HEK293 (cell line): ENCODE data around the gene PPM1L.

Experiments
- GLI4 ChIP-seq: fragments of 450-650 bp; formaldehyde crosslinking; IDR thresholded peaks from 2 replicates; pipeline ENCODE4 v1.5.1; 2016; ENCODE audit warnings: missing biosample characterization, missing genetic modification characterization
- GLIS2 ChIP-seq: fragments of 450-650 bp; formaldehyde crosslinking; IDR thresholded peaks from 2 replicates; pipeline ENCODE4 v1.5.1; 2016; ENCODE audit warnings: missing biosample characterization, missing genetic modification characterization
- KLF1 ChIP-seq: fragments of 450-650 bp; formaldehyde crosslinking; IDR thresholded peaks from 2 replicates; pipeline ENCODE4 v1.5.1; 2016; ENCODE audit warnings: missing biosample characterization, missing genetic modification characterization
- KLF8 ChIP-seq: fragments of 450-650 bp; formaldehyde crosslinking; IDR thresholded peaks from 2 replicates; pipeline ENCODE4 v1.5.1; 2016; ENCODE audit warnings: missing biosample characterization, missing genetic modification characterization
- SALL2 ChIP-seq: fragments of 450-650 bp; formaldehyde crosslinking; IDR thresholded peaks from 2 replicates; pipeline ENCODE4 v1.5.0; 2017; ENCODE audit warnings: missing biosample characterization, mild to moderate bottlenecking, missing genetic modification characterization, borderline replicate concordance
- YY2 ChIP-seq: fragments of 450-650 bp; formaldehyde crosslinking; IDR thresholded peaks from 2 replicates; pipeline ENCODE4 v1.5.1; 2016; ENCODE audit warnings: missing biosample characterization, missing genetic modification characterization
- ZBTB1 ChIP-seq: fragments of 450-650 bp; formaldehyde crosslinking; IDR thresholded peaks from 2 replicates; pipeline ENCODE4 v1.5.1; 2016; ENCODE audit warnings: missing biosample characterization, missing genetic modification characterization
- ZFP41 ChIP-seq: fragments of 450-650 bp; formaldehyde crosslinking; IDR thresholded peaks from 2 replicates; pipeline ENCODE4 v1.5.1; 2016; ENCODE audit warnings: missing biosample characterization, missing genetic modification characterization, borderline replicate concordance
- ZFP69B ChIP-seq: fragments of 450-650 bp; formaldehyde crosslinking; IDR thresholded peaks from 2 replicates; pipeline ENCODE4 v1.5.1; 2016; ENCODE audit warnings: missing biosample characterization, missing genetic modification characterization
- ZNF157 ChIP-seq: fragments of 450-650 bp; formaldehyde crosslinking; IDR thresholded peaks from 2 replicates; pipeline ENCODE4 v1.5.1; 2016; ENCODE audit warnings: missing biosample characterization, missing genetic modification characterization
- ZNF169 ChIP-seq: fragments of 450-650 bp; formaldehyde crosslinking; IDR thresholded peaks from 2 replicates; pipeline ENCODE4 v1.5.1; 2016; ENCODE audit warnings: missing biosample characterization, missing genetic modification characterization
- ZNF175 ChIP-seq: fragments of 450-650 bp; formaldehyde crosslinking; IDR thresholded peaks from 2 replicates; pipeline ENCODE4 v1.5.1; 2016; ENCODE audit warnings: missing biosample characterization, missing genetic modification characterization
- ZNF24 ChIP-seq: fragments of 450-650 bp; formaldehyde crosslinking; IDR thresholded peaks from 2 replicates; pipeline ENCODE4 v1.5.1; 2016; ENCODE audit warnings: missing biosample characterization, missing genetic modification characterization
- ZNF266 ChIP-seq: fragments of 450-650 bp; formaldehyde crosslinking; IDR thresholded peaks from 2 replicates; pipeline ENCODE4 v1.5.1; 2016; ENCODE audit warnings: missing biosample characterization, missing genetic modification characterization, low read depth
- ZNF302 ChIP-seq: fragments of 450-650 bp; formaldehyde crosslinking; IDR thresholded peaks from 2 replicates; pipeline ENCODE4 v1.5.1; 2016; ENCODE audit warnings: missing biosample characterization, missing genetic modification characterization, low read depth
- ZNF324 ChIP-seq: fragments of 450-650 bp; formaldehyde crosslinking; IDR thresholded peaks from 2 replicates; pipeline ENCODE4 v1.5.1; 2016; ENCODE audit warnings: missing biosample characterization, missing genetic modification characterization
- ZNF350 ChIP-seq: fragments of 450-650 bp; formaldehyde crosslinking; IDR thresholded peaks from 2 replicates; pipeline ENCODE4 v1.5.0; 2017; ENCODE audit warnings: missing biosample characterization, mild to moderate bottlenecking, missing genetic modification characterization
- ZNF366 ChIP-seq: fragments of 450-650 bp; formaldehyde crosslinking; conservative IDR thresholded peaks from 2 replicates; pipeline ENCODE4 v1.5.1; 2016; ENCODE audit warnings: missing biosample characterization, missing genetic modification characterization
- ZNF391 ChIP-seq: fragments of 450-650 bp; formaldehyde crosslinking; IDR thresholded peaks from 2 replicates; pipeline ENCODE4 v1.5.1; 2016; ENCODE audit warnings: low read depth, missing biosample characterization, missing genetic modification characterization, borderline replicate concordance
- ZNF416 ChIP-seq: fragments of 450-650 bp; formaldehyde crosslinking; IDR thresholded peaks from 2 replicates; pipeline ENCODE4 v1.5.1; 2016; ENCODE audit warnings: missing biosample characterization, missing genetic modification characterization
- ZNF426 ChIP-seq: fragments of 450-650 bp; formaldehyde crosslinking; IDR thresholded peaks from 2 replicates; pipeline ENCODE4 v1.5.1; 2017; ENCODE audit warnings: missing biosample characterization, missing genetic modification characterization, mild to moderate bottlenecking, inconsistent platforms, moderate library complexity
- ZNF433 ChIP-seq: fragments of 450-650 bp; formaldehyde crosslinking; IDR thresholded peaks from 2 replicates; pipeline ENCODE4 v1.5.1; 2016; ENCODE audit warnings: missing biosample characterization, missing genetic modification characterization, low read depth
- ZNF501 ChIP-seq: fragments of 450-650 bp; formaldehyde crosslinking; IDR thresholded peaks from 2 replicates; pipeline ENCODE4 v1.5.1; 2016; ENCODE audit warnings: missing biosample characterization, missing genetic modification characterization
- ZNF518A ChIP-seq: fragments of 450-650 bp; formaldehyde crosslinking; conservative IDR thresholded peaks from 2 replicates; pipeline ENCODE4 v1.5.1; 2016; ENCODE audit warnings: low read depth, missing biosample characterization, missing genetic modification characterization
- ZNF571 ChIP-seq: fragments of 450-650 bp; formaldehyde crosslinking; IDR thresholded peaks from 2 replicates; pipeline ENCODE4 v1.5.0; 2017; ENCODE audit warnings: missing biosample characterization, missing genetic modification characterization
- ZNF623 ChIP-seq: fragments of 450-650 bp; formaldehyde crosslinking; IDR thresholded peaks from 2 replicates; pipeline ENCODE4 v1.5.1; 2016; ENCODE audit warnings: missing biosample characterization, missing genetic modification characterization
- ZNF654 ChIP-seq: fragments of 450-650 bp; formaldehyde crosslinking; IDR thresholded peaks from 2 replicates; pipeline ENCODE4 v1.5.1; 2016; ENCODE audit warnings: low read depth, missing biosample characterization, missing genetic modification characterization
- ZNF664 ChIP-seq: fragments of 450-650 bp; formaldehyde crosslinking; IDR thresholded peaks from 2 replicates; pipeline ENCODE4 v1.5.1; 2016; ENCODE audit warnings: missing biosample characterization, missing genetic modification characterization
- ZNF670 ChIP-seq: fragments of 450-650 bp; formaldehyde crosslinking; IDR thresholded peaks from 2 replicates; pipeline ENCODE4 v1.5.1; 2016; ENCODE audit warnings: missing biosample characterization, missing genetic modification characterization, low read depth
- ZNF768 ChIP-seq: fragments of 450-650 bp; formaldehyde crosslinking; IDR thresholded peaks from 2 replicates; pipeline ENCODE4 v1.5.1; 2018; ENCODE audit warnings: missing biosample characterization, mild to moderate bottlenecking, missing genetic modification characterization
- ZNF791 ChIP-seq: fragments of 450-650 bp; formaldehyde crosslinking; IDR thresholded peaks from 2 replicates; pipeline ENCODE4 v1.5.1; 2016; ENCODE audit warnings: missing biosample characterization, missing genetic modification characterization
- ZSCAN4 ChIP-seq: fragments of 450-650 bp; formaldehyde crosslinking; IDR thresholded peaks from 2 replicates; pipeline ENCODE4 v1.5.1; 2017; ENCODE audit warnings: missing biosample characterization, missing genetic modification characterization
- TF ChIP-seq, protein P1 (sequence below): fragments of 450-650 bp; formaldehyde crosslinking; IDR thresholded peaks from 2 replicates; pipeline ENCODE4 v1.5.1; 2016; ENCODE audit warnings: missing biosample characterization, missing genetic modification characterization, low read depth
- TF ChIP-seq, protein P2 (sequence below): fragments of 450-650 bp; formaldehyde crosslinking; optimal IDR thresholded peaks from 2 replicates; pipeline ENCODE3; 2016; ENCODE audit warnings: missing biosample characterization, mild to moderate bottlenecking, missing genetic modification characterization

Gene PPM1L

DNA sequence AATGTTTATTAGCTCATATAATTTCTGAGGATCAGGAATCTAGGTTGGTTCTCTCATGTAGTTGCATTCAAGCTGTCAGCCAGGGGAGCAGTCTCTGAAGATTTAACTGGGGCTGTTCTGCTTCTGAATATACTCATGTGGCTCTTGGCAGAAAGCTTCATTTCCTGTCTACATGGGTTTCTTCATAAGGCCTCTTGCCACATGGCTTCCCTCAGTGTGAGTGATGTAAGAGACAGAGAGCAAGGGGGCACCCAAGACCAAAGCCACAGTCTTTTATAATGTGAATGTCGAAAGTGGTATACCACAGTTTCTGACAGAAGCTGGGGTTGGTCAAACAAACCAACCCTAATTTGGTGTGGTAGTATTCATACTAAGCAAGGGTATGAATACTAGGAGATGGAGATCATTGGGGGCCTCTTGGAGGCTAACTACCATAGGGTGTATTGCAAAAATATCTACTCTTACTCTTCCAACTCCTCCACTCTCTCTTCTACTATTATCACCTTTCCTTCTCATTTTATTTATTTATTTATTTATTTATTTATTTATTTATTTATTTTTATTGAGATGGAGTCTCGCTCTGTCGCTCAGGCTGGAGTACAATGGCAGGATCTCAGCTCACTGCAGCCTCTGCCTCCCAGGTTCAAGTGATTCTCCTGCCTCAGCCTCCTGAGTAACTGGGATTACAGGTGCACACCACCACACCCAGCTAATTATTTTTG is 225.3 kb downstream of the PPM1L start (continued):
- TF ChIP-seq ZNF791 (tag by site-specific recombination) (no peak), YY2 (no peak), ZNF366 (tag by site-specific recombination) (no peak), ZNF501 (tag by site-specific recombination) (0 out of 2 replicates have a peak, but pooled peaks have one; percentile 49), ZNF391 (tag by site-specific recombination) (no peak), ZNF350 (tag by site-specific recombination) (no peak), ZNF426 (tag by site-specific recombination) (peak; percentile 71), ZNF571 (tag by site-specific recombination) (no peak), ZFP69B (no peak), GLIS2 (tag by site-specific recombination) (no peak), ZNF433 (tag by site-specific recombination) (peak; percentile 67; the same call in 1 of the 2 replicates), SALL2 (tag by site-specific recombination) (no peak), ZNF768 (tag by site-specific recombination) (no peak), ZNF169 (no peak), ZNF654 (tag by site-specific recombination) (peak; percentile 19; the same call in 1 of the 2 replicates), ZSCAN4 (tag by site-specific recombination) (no peak), ZNF664 (tag by site-specific recombination) (0 out of 2 replicates have a peak, but pooled peaks have one; percentile 11), ZNF670 (tag by site-specific recombination) (no peak), ZNF623 (peak; percentile 54), ZNF302 (tag by site-specific recombination) (no peak), ZNF175 (no peak), ZNF416 (tag by site-specific recombination) (no peak), ZNF24 (no peak), ZBTB1 (tag by site-specific recombination) (no peak), KLF8 (tag by site-specific recombination) (no peak), ZFP41 (tag by site-specific recombination) (no peak), ZNF518A (peak; percentile 81), ZNF157 (tag by site-specific recombination) (no peak), GLI4 (tag by site-specific recombination) (no peak), ZNF324 (tag by site-specific recombination) (no peak), KLF1 (no peak), ZNF266 (tag by site-specific recombination) (0 out of 2 replicates have a peak, but pooled peaks have one; percentile 46)
- TF ChIP-seq, protein P1, sequence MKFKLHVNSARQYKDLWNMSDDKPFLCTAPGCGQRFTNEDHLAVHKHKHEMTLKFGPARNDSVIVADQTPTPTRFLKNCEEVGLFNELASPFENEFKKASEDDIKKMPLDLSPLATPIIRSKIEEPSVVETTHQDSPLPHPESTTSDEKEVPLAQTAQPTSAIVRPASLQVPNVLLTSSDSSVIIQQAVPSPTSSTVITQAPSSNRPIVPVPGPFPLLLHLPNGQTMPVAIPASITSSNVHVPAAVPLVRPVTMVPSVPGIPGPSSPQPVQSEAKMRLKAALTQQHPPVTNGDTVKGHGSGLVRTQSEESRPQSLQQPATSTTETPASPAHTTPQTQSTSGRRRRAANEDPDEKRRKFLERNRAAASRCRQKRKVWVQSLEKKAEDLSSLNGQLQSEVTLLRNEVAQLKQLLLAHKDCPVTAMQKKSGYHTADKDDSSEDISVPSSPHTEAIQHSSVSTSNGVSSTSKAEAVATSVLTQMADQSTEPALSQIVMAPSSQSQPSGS, result no peak
- TF ChIP-seq, protein P2, sequence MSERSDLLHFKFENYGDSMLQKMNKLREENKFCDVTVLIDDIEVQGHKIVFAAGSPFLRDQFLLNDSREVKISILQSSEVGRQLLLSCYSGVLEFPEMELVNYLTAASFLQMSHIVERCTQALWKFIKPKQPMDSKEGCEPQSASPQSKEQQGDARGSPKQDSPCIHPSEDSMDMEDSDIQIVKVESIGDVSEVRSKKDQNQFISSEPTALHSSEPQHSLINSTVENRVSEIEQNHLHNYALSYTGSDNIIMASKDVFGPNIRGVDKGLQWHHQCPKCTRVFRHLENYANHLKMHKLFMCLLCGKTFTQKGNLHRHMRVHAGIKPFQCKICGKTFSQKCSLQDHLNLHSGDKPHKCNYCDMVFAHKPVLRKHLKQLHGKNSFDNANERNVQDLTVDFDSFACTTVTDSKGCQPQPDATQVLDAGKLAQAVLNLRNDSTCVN (tag by site-specific recombination), result no peak
